Caki2 (cell line): ENCODE results near the gene FOXN1. TPM values are rescaled to one million over a fixed set of nuclear protein-coding genes. Genes with fewer than 3 reads are reported as not detected.

Source experiments
- DNase-seq: peaks from one replicate; pipeline ENCODE4 v3.0.0-alpha.2; 2015; ENCODE audit warnings: low read depth
- in situ Hi-C: cut with HindIII; loops from 2 replicates; pipeline ENCODE4 v1.10.0; 2016; ENCODE audit warnings: low sequenced_read_pairs, low pct_unique_long_range_greater_than_20kb, mixed read lengths
- total RNA-seq: library from RNA; depleted of rRNA; stranded (reverse); fragments of >200 nt; shearing (Covaris generic); gene quantifications from 2 replicates; pipeline ENCODE4 v1.2.3, GENCODE V29; 2014; ENCODE audit warnings: low replicate concordance

The FOXN1 gene
- total RNA-seq, 1 experiment from 2014 or later, result not detected

- in situ Hi-C loops, result no loop called here
- no peak for DNase-seq
These were observed 30.8 kb upstream of the FOXN1 start for GRCh38 chr17:28475151-28475900.

GRCh38 chr17:28476076-28476865, 29.9 kb upstream of the FOXN1 start:
- in situ Hi-C loops, result no loop called here
- no peak for DNase-seq

GRCh38 chr17:28477928-28478327, 28.2 kb upstream of the FOXN1 start:
- no peak for DNase-seq
- in situ Hi-C loops, result no loop called here

GRCh38 chr17:28478712-28479615, 27.2 kb upstream of the FOXN1 start:
- DNase-seq, result no peak
- in situ Hi-C loops, result no loop called here

- no peak for DNase-seq
- in situ Hi-C loops, result no loop called here
These were observed 25.9 kb upstream of the FOXN1 start for GRCh38 chr17:28480278-28480677.

- DNase-seq, result no peak
- in situ Hi-C loops, result no loop called here
These were observed 25.2 kb upstream of the FOXN1 start for GRCh38 chr17:28480799-28481571.

- DNase-seq, result no peak
These were observed 23.5 kb upstream of the FOXN1 start for GRCh38 chr17:28482551-28483199.

GRCh38 chr17:28484296-28484695, 21.9 kb upstream of the FOXN1 start:
- no peak for DNase-seq
- in situ Hi-C loops, result no loop called here

More at GRCh38 chr17:28482551-28483199, 23.5 kb upstream of the FOXN1 start:
- in situ Hi-C loops, result no loop called here

- in situ Hi-C loops, result no loop called here
- DNase-seq, result no peak
These were observed 21.1 kb upstream of the FOXN1 start for GRCh38 chr17:28485049-28485448.

- in situ Hi-C loops, result no loop called here
- DNase-seq, result no peak
These were observed 18.1 kb upstream of the FOXN1 start for GRCh38 chr17:28487881-28488532.

GRCh38 chr17:28488533-28489276, 17.4 kb upstream of the FOXN1 start:
- DNase-seq, result no peak

GRCh38 chr17:28491286-28491685, 14.9 kb upstream of the FOXN1 start:
- no peak for DNase-seq
- in situ Hi-C loops, result no loop called here

More at GRCh38 chr17:28488533-28489276, 17.4 kb upstream of the FOXN1 start:
- in situ Hi-C loops, result no loop called here

GRCh38 chr17:28491860-28492259, 14.3 kb upstream of the FOXN1 start:
- in situ Hi-C loops, result no loop called here
- DNase-seq, result no peak

GRCh38 chr17:28492352-28493310, 13.5 kb upstream of the FOXN1 start:
- DNase-seq, result no peak

GRCh38 chr17:28493460-28493859, 12.7 kb upstream of the FOXN1 start:
- no peak for DNase-seq
- in situ Hi-C loops, result no loop called here

More at GRCh38 chr17:28492352-28493310, 13.5 kb upstream of the FOXN1 start:
- in situ Hi-C loops, result no loop called here
